Measurements from ENCODE around the gene SPEN. TPM values are rescaled to one million over a fixed set of nuclear protein-coding genes. Genes with fewer than 3 reads are reported as not detected.

Gene SPEN
- total and polyA plus RNA-seq, 9 of the 15 experiments (the other 6 are each of a cell fraction or from before 2014, with no cell fraction given) = 5.7 to 87.5 (median 27.2) TPM

DNA sequence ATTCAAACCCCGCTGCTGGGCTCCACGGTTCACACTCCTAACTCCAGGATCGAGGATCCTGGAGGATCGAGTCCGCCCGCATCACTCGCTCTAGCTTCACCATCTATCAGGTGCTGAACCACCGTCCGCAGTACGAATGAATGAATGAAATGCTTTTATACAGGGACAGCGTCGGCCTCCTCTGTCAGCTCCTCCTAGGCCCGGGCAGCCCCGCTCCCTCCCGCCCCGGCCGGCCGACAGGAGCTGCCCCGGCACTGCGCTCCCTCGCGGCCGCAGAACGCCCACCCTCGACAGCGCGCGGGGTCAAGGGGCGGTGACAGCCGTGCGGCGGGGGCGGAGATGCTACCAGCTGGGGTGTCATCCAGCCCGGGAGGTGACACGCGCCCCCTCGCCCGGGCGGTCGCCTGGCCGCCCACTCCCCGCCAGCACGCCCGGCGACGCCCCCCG is 127.9 kb downstream of the SPEN start (continued):
- peak; percentile 35; the same call in 1 of the 2 replicates for TF ChIP-seq REST (IDR thresholded peaks at IDR 0.05; ENCODE audit: borderline replicate concordance)
- TF ChIP-seq REST (CRISPR knock-in tag; IDR thresholded peaks at IDR 0.05; ENCODE audit: low read depth) = no peak
- 0 out of 2 replicates have a peak, but pooled peaks have one; percentile 62 for TF ChIP-seq NR3C1 (CRISPR knock-in tag; IDR thresholded peaks at IDR 0.05)
- no peak for TF ChIP-seq HES1 (IDR thresholded peaks at IDR 0.05; ENCODE audit: low read depth)
- TF ChIP-seq, protein P1, sequence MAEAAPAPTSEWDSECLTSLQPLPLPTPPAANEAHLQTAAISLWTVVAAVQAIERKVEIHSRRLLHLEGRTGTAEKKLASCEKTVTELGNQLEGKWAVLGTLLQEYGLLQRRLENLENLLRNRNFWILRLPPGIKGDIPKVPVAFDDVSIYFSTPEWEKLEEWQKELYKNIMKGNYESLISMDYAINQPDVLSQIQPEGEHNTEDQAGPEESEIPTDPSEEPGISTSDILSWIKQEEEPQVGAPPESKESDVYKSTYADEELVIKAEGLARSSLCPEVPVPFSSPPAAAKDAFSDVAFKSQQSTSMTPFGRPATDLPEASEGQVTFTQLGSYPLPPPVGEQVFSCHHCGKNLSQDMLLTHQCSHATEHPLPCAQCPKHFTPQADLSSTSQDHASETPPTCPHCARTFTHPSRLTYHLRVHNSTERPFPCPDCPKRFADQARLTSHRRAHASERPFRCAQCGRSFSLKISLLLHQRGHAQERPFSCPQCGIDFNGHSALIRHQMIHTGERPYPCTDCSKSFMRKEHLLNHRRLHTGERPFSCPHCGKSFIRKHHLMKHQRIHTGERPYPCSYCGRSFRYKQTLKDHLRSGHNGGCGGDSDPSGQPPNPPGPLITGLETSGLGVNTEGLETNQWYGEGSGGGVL (CRISPR knock-in tag; IDR thresholded peaks at IDR 0.05) = no peak
- TF ChIP-seq SUPT5H (IDR thresholded peaks at IDR 0.05) = no peak
- TF ChIP-seq CLOCK (CRISPR knock-in tag; IDR thresholded peaks at IDR 0.05; ENCODE audit: borderline replicate concordance) = no peak
- TF ChIP-seq, protein P2, sequence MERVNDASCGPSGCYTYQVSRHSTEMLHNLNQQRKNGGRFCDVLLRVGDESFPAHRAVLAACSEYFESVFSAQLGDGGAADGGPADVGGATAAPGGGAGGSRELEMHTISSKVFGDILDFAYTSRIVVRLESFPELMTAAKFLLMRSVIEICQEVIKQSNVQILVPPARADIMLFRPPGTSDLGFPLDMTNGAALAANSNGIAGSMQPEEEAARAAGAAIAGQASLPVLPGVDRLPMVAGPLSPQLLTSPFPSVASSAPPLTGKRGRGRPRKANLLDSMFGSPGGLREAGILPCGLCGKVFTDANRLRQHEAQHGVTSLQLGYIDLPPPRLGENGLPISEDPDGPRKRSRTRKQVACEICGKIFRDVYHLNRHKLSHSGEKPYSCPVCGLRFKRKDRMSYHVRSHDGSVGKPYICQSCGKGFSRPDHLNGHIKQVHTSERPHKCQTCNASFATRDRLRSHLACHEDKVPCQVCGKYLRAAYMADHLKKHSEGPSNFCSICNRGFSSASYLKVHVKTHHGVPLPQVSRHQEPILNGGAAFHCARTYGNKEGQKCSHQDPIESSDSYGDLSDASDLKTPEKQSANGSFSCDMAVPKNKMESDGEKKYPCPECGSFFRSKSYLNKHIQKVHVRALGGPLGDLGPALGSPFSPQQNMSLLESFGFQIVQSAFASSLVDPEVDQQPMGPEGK (CRISPR knock-in tag; IDR thresholded peaks at IDR 0.05; ENCODE audit: borderline replicate concordance) = no peak
- TF ChIP-seq PTTG1 (tag; IDR thresholded peaks at IDR 0.05; ENCODE audit: low read depth) = no peak

All from K562 (cell line).